ENCODE data around the gene CDC14A.

Gene CDC14A

GRCh38 chr1:100543640-100544039 is 191.3 kb downstream of the CDC14A start:
- DNase-seq: peak; percentile 11

GRCh38 chr1:100544791-100545190 is 192.5 kb downstream of the CDC14A start:
- DNase-seq: no peak

- DNase-seq: no peak
Observed at GRCh38 chr1:100545855-100546254, 193.5 kb downstream of the CDC14A start.

- no peak for DNase-seq
Observed at GRCh38 chr1:100552031-100552430, 199.7 kb downstream of the CDC14A start.

GRCh38 chr1:100552922-100553321 is 200.6 kb downstream of the CDC14A start:
- DNase-seq: no peak

- no peak for DNase-seq
Observed at GRCh38 chr1:100556181-100556580, 203.9 kb downstream of the CDC14A start.

GRCh38 chr1:100556925-100557605 is 204.8 kb downstream of the CDC14A start:
- DNase-seq: no peak

GRCh38 chr1:100557606-100557953 is 205.3 kb downstream of the CDC14A start:
- DNase-seq: no peak

GRCh38 chr1:100565533-100565932 is 213.2 kb downstream of the CDC14A start:
- DNase-seq: no peak

- DNase-seq: no peak
Observed at GRCh38 chr1:100565937-100566699, 213.8 kb downstream of the CDC14A start.

GRCh38 chr1:100567062-100567461 is 214.8 kb downstream of the CDC14A start:
- no peak for DNase-seq
